BJ (cell line): Measurements from ENCODE around the gene ITCH. TPM values are rescaled to one million over a fixed set of nuclear protein-coding genes. Genes with fewer than 3 reads are reported as not detected.
A peak's percentile ranks its signal among the peaks of the same experiment; 100 is the strongest.
"Not testable (repeated sequence)": the region's sequence is repeated elsewhere in the genome, so short reads cannot be mapped to it uniquely, and the experiment has no call there.

Source experiments
- CTCF ChIA-PET: fragments of 350-600 bp; formaldehyde crosslinking; extraction: SDS; loops from one replicate; lab custom pipeline; 2021; ENCODE audit warnings: antibody characterized with exemption, inconsistent platforms; lab: Yijun Ruan, JAX
- POLR2A ChIA-PET: fragments of 300-600 bp; sonication (Branson Sonifier 250); formaldehyde crosslinking; extraction: SDS; loops from one replicate; lab custom pipeline; 2021; ENCODE audit warnings: antibody characterized with exemption; lab: Charles Lee
- DNase-seq: peaks from one replicate; pipeline ENCODE4 v3.0.0-alpha.2; 2011; ENCODE audit warnings: low read depth
- H3K27me3 ChIP-seq: 2 replicates; pipeline ENCODE4 v1.6.0; 2011; ENCODE audit warnings: low read length; ENCODE audit not compliant: control insufficient read depth, insufficient read depth
- H3K36me3 ChIP-seq: 2 replicates; pipeline ENCODE4 v1.5.1; 2011; ENCODE audit warnings: low read length; ENCODE audit not compliant: control insufficient read depth, insufficient read depth
- H3K4me3 ChIP-seq: 2 replicates; pipeline ENCODE4 v1.5.1; 2011; ENCODE audit warnings: low read depth, mild to moderate bottlenecking, control low read depth, low read length
- polyA plus RNA-seq: library from polyadenylated mRNA; depleted of rRNA; stranded (reverse); fragments of >200 nt; gene quantifications from 2 replicates; pipeline ENCODE4 v1.2.3, GENCODE V29; 2011
- TF ChIP-seq, protein P1 (sequence below): IDR thresholded peaks from 2 replicates; pipeline ENCODE4 v1.5.1; 2011; ENCODE audit warnings: low read depth, mild to moderate bottlenecking, control low read depth, inconsistent platforms, low read length, moderate library complexity; ENCODE audit not compliant: insufficient read depth

Gene ITCH
- polyA plus RNA-seq, 1 experiment, result 7.8 TPM

DNA sequence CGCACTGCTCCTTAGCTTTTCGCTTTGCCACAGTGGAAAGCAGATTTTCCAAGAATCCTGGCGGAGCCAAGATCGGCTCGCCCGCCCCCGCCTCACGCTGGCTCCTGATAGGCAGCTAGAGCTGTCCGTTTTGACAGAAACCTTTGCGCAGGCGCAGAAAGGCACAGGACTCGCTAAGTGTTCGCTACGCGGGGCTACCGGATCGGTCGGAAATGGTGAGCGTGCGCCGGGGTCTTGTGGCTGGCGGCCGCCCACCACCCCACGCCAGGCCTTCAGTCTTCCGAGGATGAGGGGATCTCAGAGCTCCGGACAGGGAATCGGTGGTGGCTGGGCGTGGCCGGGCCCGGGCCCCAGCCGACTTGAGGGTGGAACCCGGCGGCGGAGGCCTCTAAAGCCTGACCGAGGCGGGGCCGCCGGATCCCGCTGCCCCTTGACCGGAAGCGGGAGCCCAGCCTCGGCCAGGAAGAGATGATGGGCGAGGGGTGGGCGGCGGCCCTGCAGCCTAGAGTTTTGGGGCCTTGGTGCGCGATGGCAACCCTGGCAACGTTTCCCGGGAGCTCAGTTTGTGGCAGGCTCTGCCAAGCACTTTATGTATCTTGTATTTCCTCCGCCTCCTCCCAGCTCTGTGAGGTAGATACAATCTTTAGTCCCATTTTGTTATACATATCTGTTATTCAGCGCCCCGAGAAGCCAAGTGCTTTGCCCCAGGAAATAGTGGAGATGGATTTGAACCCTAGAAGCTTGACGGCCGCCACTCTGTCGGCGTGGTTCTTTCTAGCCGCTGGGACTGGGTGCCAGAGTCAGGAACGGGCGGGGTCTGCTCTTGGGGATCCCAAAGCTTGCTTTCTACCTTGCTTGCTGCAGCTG lies 153.4 kb downstream of the ITCH start, which contains the start of gene DYNLRB1:
DYNLRB1 (plus strand) TSS at position 176 of the 867 bp plus-strand sequence; CDS start at position 213, 37 bp downstream.
- Histone ChIP-seq H3K4me3 (peak within 1 kb of the TSS; percentile 93), H3K36me3 (peaks cover 1% of the 10 kb centered on the region), H3K27me3 (no peaks in the 10 kb centered on the region)
- ChIA-PET CTCF (interaction anchor here (0.6 to 9.3 kb wide), 9 partner anchors 10 to 326 kb away, joined by 3 to 63 read pairs (median 3); no protein-coding TSS in a partner anchor), POLR2A (interaction anchor here (0.5 to 0.6 kb wide), 3 partner anchors 13 to 263 kb away, joined by 3 to 4 read pairs (median 3); partner anchors contain the start of gene ITCH)
- DNase-seq, result peak; percentile 77
- TF ChIP-seq, protein P1, sequence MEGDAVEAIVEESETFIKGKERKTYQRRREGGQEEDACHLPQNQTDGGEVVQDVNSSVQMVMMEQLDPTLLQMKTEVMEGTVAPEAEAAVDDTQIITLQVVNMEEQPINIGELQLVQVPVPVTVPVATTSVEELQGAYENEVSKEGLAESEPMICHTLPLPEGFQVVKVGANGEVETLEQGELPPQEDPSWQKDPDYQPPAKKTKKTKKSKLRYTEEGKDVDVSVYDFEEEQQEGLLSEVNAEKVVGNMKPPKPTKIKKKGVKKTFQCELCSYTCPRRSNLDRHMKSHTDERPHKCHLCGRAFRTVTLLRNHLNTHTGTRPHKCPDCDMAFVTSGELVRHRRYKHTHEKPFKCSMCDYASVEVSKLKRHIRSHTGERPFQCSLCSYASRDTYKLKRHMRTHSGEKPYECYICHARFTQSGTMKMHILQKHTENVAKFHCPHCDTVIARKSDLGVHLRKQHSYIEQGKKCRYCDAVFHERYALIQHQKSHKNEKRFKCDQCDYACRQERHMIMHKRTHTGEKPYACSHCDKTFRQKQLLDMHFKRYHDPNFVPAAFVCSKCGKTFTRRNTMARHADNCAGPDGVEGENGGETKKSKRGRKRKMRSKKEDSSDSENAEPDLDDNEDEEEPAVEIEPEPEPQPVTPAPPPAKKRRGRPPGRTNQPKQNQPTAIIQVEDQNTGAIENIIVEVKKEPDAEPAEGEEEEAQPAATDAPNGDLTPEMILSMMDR, result no peak

- no peaks in the 10 kb centered on the region for H3K27me3 ChIP-seq
- H3K36me3 ChIP-seq, result peaks cover 1% of the 10 kb centered on the region
- ChIA-PET POLR2A (no interaction called here), CTCF (interaction anchor here (0.9 to 9.3 kb wide), 4 partner anchors 21 to 252 kb away, joined by 3 to 63 read pairs (median 4); no protein-coding TSS in a partner anchor)
- TF ChIP-seq, protein P1, result no peak
- no peak for DNase-seq
- H3K4me3 ChIP-seq, result peak overlapping the region; percentile 93
Measured at GRCh38 chr20:34517114-34517505, 154.0 kb downstream of the ITCH start.

GRCh38 chr20:34518863-34519262 lies 155.8 kb downstream of the ITCH start:
- H3K27me3 ChIP-seq, DNase-seq, H3K4me3 ChIP-seq, H3K36me3 ChIP-seq, POLR2A ChIA-PET: not testable (repeated sequence)
- CTCF ChIA-PET, result interaction anchor here (0.6 to 9.3 kb wide), 4 partner anchors 156 to 1803 kb away, joined by 3 to 63 read pairs (median 4); partner anchors contain the start of gene ITCH

- H3K4me3 ChIP-seq, POLR2A ChIA-PET, DNase-seq, H3K27me3 ChIP-seq, H3K36me3 ChIP-seq: not testable (repeated sequence)
- CTCF ChIA-PET, result interaction anchor here (9.3 kb wide), 1 partner anchor 207 kb away, joined by 63 read pairs; no protein-coding TSS in a partner anchor
Measured at GRCh38 chr20:34519841-34520240, 156.8 kb downstream of the ITCH start.

- Histone ChIP-seq H3K27me3 (no peaks in the 10 kb centered on the region), H3K4me3 (no peak overlapping the region), H3K36me3 (peaks cover 5% of the 10 kb centered on the region)
- CTCF ChIA-PET, result interaction anchor here (0.9 to 5.0 kb wide), 10 partner anchors 11 to 333 kb away, joined by 3 to 52 read pairs (median 4); partner anchors contain the start of gene AHCY
- TF ChIP-seq, protein P1, result peak; percentile 63
- no peak for DNase-seq
- POLR2A ChIA-PET, result no interaction called here
Measured at GRCh38 chr20:34522969-34523871, 160.1 kb downstream of the ITCH start.
